Transverse colon (tissue), 4 donors: ENCODE measurements around the gene BORCS8. TPM values are rescaled to one million over a fixed set of nuclear protein-coding genes. Genes with fewer than 3 reads are reported as not detected.

ENCODE experiments used
- DNase-seq: peaks from one replicate; pipeline ENCODE4 v3.0.0-alpha.2; 2019
- H3K27ac ChIP-seq, 4 donors: fragments of 200-600 bp; sonication (generic); 2 replicates each; pipeline ENCODE4 v1.5.1; 2016 to 2018; ENCODE audit warnings: inconsistent platforms in 4 of 4
- H3K27me3 ChIP-seq: fragments of 200-600 bp; sonication (generic); 2 replicates; pipeline ENCODE4 v1.5.1; 2017; ENCODE audit warnings: inconsistent platforms
- H3K36me3 ChIP-seq, 4 donors: fragments of 200-600 bp; sonication (generic); 2 replicates each; pipeline ENCODE4 v1.5.1; 2017 to 2019; ENCODE audit warnings: inconsistent platforms in 4 of 4
- H3K4me1 ChIP-seq, 4 donors: fragments of 200-600 bp; sonication (generic); 2 replicates each; pipeline ENCODE4 v1.5.1; 2017 to 2020; ENCODE audit warnings: inconsistent platforms in 4 of 4
- H3K4me3 ChIP-seq, 4 donors: fragments of 200-600 bp; sonication (generic); 1 replicate in 1 of 4; 2 replicates in 3 of 4; pipeline versions ENCODE4 v1.5.1 to v1.6.1; 2017 to 2019; ENCODE audit warnings: inconsistent platforms in 4 of 4
- H3K9me3 ChIP-seq, 2 donors: fragments of 200-600 bp; sonication (generic); 2 replicates each; pipeline ENCODE4 v1.5.1; 2017 to 2019; ENCODE audit warnings: inconsistent platforms in 2 of 2
- CTCF ChIP-seq, 5 experiments: fragments of 200-600 bp in 3 of 5; fragments of 450-650 bp in 2 of 5; sonication (generic) in 3 of 5; IDR thresholded peaks; 1 replicate in 2 of 5; 2 replicates in 3 of 5; pipeline ENCODE4 v1.5.1; 2016 to 2017; ENCODE audit warnings: antibody characterized with exemption in 5 of 5, inconsistent platforms in 3 of 5, mild to moderate bottlenecking in 2 of 5, moderate library complexity in 1 of 5
- EP300 ChIP-seq: sonication (generic); formaldehyde crosslinking; IDR thresholded peaks from one replicate; pipeline ENCODE4 v1.6.1; 2017; ENCODE audit warnings: antibody characterized with exemption, low read depth
- POLR2A ChIP-seq: fragments of 450-650 bp; IDR thresholded peaks from one replicate; pipeline ENCODE4 v1.6.1; 2016; ENCODE audit warnings: antibody characterized with exemption, mild to moderate bottlenecking, moderate library complexity
- POLR2AphosphoS5 ChIP-seq, 3 donors: sonication (generic); formaldehyde crosslinking; IDR thresholded peaks; one replicate each; pipeline ENCODE4 v1.6.1; 2016; ENCODE audit warnings: antibody characterized with exemption in 3 of 3
- WGBS, 2 donors: methylation state at CpG; one replicate each; pipeline ENCODE4 v1.1.5; 2018; ENCODE audit warnings: low coverage in 1 of 2; 5-methylcytosine and 5-hydroxymethylcytosine counted together
- in situ Hi-C, 4 donors: fragments of 200-750 bp; cut with MboI; loops; one replicate each; pipeline versions ENCODE4 v1.15.0 to v1.15.1; 2017; ENCODE audit warnings: low sequenced_read_pairs in 3 of 4, low pct_ligation_motif_present in 1 of 4, low pct_unique_long_range_greater_than_20kb in 1 of 4
- intact Hi-C: fragments of 100-400 bp; cut with DNase I; formaldehyde crosslinking; loops from one replicate; pipeline ENCODE4 v1.15.1; 2023; ENCODE audit warnings: low total_unique reads
- total RNA-seq, 4 donors: library from RNA; depleted of rRNA; stranded (reverse); fragments of >200 nt; gene quantifications; one replicate each; pipeline ENCODE4 v1.1.0, GENCODE V29; 2016

The BORCS8 gene
- total RNA-seq, 4 donors from 2014 or later: 13.0 to 132 (median 26.6) TPM

GRCh38 chr19:19218911-19219310 lies 27.0 kb upstream of the BORCS8 start:
- 83 to 84% methylated on average over 2 to 21 of the region's 21 CpGs for WGBS, 2 donors
- no peak overlapping the region for H3K4me3 ChIP-seq
- DNase-seq: no peak
- intact Hi-C loops: no loop called here
- in situ Hi-C loops: no loop called here
- no peaks in the 10 kb centered on the region for H3K36me3 ChIP-seq
- no peak for TF ChIP-seq POLR2AphosphoS5 (IDR thresholded peaks at IDR 0.05)
- TF ChIP-seq POLR2A: no peak
- no peak for TF ChIP-seq CTCF (IDR thresholded peaks at IDR 0.05)
- TF ChIP-seq EP300: no peak
- no peaks in the 10 kb centered on the region for H3K9me3 ChIP-seq
- no peaks in the 10 kb centered on the region for H3K4me1 ChIP-seq
- H3K27me3 ChIP-seq: peaks cover 39% of the 10 kb centered on the region
- no peak overlapping the region for H3K27ac ChIP-seq

GRCh38 chr19:19217099-19217498 lies 25.1 kb upstream of the BORCS8 start:
- 52 to 59% methylated on average over 4 of the region's 4 CpGs for WGBS, 2 donors
- TF ChIP-seq EP300: no peak
- TF ChIP-seq POLR2AphosphoS5 (IDR thresholded peaks at IDR 0.05): no peak
- TF ChIP-seq POLR2A: no peak
- TF ChIP-seq CTCF (IDR thresholded peaks at IDR 0.05): no peak
- Histone ChIP-seq H3K4me3 (no peak overlapping the region), H3K27me3 (peaks cover 53% of the 10 kb centered on the region), H3K36me3 (no peaks in the 10 kb centered on the region), H3K9me3 (no peaks in the 10 kb centered on the region), H3K27ac (no peak overlapping the region), H3K4me1 (no peaks in the 10 kb centered on the region)
- DNase-seq: no peak
- in situ Hi-C loops: no loop called here
- intact Hi-C loops: no loop called here

GRCh38 chr19:19215792-19216191 lies 23.8 kb upstream of the BORCS8 start:
- TF ChIP-seq POLR2A (no peak), CTCF (IDR thresholded peaks at IDR 0.05) (no peak), EP300 (no peak), POLR2AphosphoS5 (IDR thresholded peaks at IDR 0.05) (no peak)
- H3K36me3 ChIP-seq: no peaks in the 10 kb centered on the region
- in situ Hi-C loops: no loop called here
- no peak for DNase-seq
- WGBS, 2 donors: 53 to 75% methylated on average over 4 of the region's 4 CpGs
- no peak overlapping the region for H3K4me3 ChIP-seq
- intact Hi-C loops: no loop called here
- H3K4me1 ChIP-seq: no peaks in the 10 kb centered on the region
- no peaks in the 10 kb centered on the region for H3K9me3 ChIP-seq
- H3K27me3 ChIP-seq: peaks cover 67% of the 10 kb centered on the region
- H3K27ac ChIP-seq: no peak overlapping the region

- Histone ChIP-seq H3K27me3 (peaks cover 75% of the 10 kb centered on the region), H3K27ac (no peak overlapping the region), H3K9me3 (no peaks in the 10 kb centered on the region), H3K4me3 (no peak overlapping the region), H3K4me1 (no peaks in the 10 kb centered on the region), H3K36me3 (no peaks in the 10 kb centered on the region)
- in situ Hi-C loops: no loop called here
- WGBS, 2 donors: 12% methylated on average over 8 of the region's 8 CpGs; no CpG with 5 or more reads in 1 of the 2 donors
- TF ChIP-seq POLR2AphosphoS5 (IDR thresholded peaks at IDR 0.05) (no peak), CTCF (IDR thresholded peaks at IDR 0.05) (no peak), EP300 (no peak), POLR2A (no peak)
- no peak for DNase-seq
- intact Hi-C loops: no loop called here
These were observed 22.9 kb upstream of the BORCS8 start for GRCh38 chr19:19214892-19215291.
